GM21526 (cell line): ENCODE measurements around the gene B3GNT5.
"Not testable (repeated sequence)": the region's sequence is repeated elsewhere in the genome, so short reads cannot be mapped to it uniquely, and the experiment has no call there.

Experiments
- ATAC-seq: cut with Tn5 transposase; IDR thresholded peaks from one replicate; pipeline ENCODE4 v1.9.1; 2021; ENCODE audit warnings: moderate library complexity; ENCODE audit not compliant: unreplicated experiment, low FRiP score

B3GNT5 gene

DNA sequence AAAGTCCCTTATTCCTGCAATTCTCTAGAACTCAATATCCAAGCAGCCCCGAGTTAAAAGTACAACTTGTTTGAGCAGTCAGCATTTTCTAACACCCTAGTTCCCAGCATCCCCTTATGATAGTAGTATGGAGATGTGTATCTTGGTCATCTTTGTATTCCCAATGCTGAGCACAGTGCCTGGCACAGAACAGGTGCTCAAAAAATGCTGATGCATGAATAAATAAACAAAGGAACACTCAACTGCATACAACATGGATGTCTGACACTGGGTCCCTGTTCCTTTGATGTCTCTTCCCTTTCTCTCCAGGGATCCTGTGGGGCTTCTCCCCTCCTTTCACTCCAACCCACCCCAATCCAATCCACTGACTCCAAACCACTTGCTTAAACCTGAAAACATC lies 23.9 kb upstream of the B3GNT5 start:
- ATAC-seq, result no peak

DNA sequence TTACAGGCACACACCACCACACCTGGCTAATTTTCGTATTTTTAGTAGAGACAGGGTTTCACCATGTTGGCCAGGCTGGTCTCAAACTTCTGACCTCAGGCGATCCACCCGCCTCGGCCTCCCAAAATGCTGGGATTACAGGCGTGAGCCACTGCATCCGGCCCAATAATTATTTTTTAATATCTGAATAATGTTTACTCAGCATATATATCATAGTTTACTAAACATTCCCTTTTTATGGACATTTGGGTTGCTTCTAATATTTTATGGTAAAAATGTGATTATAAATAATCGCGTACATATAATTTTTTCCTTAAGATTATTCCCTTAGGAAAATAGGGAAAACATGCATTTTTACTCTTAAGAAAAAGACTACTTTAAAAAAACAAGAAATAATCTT lies 22.8 kb upstream of the B3GNT5 start:
- ATAC-seq, result not testable (repeated sequence)

DNA sequence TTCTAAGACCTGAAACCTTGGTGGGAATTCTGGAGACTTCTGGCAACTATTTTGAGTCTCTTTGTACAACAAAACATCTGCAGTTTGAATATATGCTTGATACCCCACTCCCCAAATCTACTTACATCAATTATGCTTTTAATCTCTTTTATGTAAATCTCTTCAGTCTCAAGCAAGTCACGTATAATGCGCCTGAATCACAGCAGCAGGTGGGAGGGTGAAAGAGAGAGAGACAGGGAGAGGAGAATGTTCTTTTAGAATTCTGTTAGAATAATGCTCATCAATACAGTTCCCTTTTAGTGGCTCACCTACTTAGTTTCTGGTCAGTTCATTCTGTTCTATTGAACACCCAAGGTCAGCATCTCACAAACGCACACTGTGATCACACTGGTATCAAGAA lies 22.2 kb upstream of the B3GNT5 start:
- no peak for ATAC-seq

DNA sequence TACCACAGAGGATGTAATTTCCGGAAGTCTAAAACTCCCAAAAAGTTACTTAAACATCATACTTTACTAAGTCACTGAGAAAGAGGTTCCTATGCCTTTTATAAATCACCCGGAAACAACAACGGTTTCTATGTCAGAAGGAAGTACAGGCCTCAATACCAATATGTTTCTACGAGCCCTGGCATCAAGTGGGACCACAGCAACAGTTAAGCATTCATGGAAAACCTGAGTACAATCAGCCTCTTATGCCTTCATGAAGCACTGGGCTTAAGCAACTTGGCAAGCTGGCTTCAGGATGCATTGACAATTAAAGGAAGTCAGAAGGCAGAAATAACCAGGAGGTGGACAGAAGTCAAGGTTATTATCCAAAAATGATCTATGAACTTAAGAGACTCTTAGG lies 19.1 kb upstream of the B3GNT5 start:
- no peak for ATAC-seq

DNA sequence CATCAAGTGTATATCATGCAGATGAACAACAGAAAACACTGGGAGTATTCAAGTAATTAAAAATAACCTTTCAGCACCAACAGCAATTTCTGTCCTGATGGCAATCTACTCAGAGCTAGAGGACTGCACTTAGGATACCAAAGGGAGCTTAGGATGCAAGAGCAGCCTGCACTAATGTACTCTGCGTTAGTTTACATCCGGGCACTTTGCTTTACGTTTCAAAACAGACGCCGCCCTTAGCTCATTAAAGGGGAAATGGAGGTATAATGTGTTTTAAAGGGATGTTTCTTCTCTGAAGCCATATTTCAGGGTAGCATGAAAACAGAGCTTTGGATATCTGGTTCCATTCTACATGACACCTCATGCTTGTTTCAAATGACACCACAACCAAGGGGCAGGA lies 14.0 kb upstream of the B3GNT5 start:
- ATAC-seq, result no peak

DNA sequence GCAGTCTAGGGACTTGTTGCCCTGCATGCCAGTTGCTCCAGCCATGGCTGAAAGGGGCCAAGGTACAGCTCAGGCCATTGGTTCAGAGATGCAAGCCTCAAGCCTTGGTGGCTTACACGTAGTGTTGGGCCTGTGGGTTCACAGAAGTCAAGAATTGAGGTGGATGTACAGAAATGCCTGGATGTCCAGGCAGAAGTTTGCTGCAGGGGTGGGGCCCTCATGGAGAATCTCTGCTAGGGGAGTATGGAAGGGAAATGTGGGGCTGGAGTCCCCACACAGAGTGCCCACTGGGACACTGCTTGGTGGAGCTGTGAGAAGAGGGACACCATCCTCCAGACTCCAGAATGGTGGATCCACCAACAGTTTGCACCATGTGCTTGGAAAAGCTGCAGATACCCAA lies 10.6 kb upstream of the B3GNT5 start:
- no peak for ATAC-seq

DNA sequence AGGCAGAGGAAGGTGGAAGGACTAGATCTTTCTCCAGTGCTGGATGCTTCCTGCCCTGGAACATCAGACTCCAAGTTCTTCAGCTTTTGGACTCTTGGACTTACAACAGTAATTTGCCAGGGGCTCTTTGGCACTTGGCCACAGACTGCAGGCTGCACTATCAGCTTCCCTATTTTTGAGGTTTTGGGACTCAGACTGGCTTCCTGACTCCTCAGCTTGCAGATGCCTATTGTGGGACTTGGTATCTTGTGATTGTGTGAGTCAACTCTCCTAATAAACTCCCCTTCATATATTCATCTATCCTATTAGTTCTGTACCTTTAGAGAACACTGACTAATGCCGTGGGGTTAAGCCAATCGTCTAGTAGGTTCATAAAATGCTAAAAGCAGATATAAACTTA lies 8.8 kb upstream of the B3GNT5 start:
- ATAC-seq, result no peak

DNA sequence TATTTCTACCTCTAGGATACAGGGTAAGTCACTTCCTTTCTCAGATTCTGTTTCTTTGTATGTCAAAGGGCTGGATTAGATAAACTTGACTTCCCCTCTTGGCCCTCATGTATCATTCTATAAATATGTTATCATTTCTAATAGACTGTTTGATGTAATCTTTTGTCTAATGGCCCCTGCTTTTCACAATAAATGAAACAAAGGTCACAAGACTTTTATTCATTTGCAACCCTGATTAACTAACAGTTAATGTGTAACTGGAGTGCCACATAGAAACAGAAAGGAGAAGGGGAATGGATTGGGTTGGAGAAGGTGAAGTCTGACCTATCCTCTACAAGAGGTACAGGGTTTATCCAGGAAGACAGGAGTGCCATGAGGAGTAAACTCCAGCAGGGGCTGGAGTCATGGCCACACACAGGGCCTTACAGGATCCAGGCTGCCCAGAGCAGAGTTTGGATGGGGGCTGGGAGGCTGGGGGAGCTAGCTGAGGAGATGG lies 8.0 kb upstream of the B3GNT5 start:
- no peak for ATAC-seq

DNA sequence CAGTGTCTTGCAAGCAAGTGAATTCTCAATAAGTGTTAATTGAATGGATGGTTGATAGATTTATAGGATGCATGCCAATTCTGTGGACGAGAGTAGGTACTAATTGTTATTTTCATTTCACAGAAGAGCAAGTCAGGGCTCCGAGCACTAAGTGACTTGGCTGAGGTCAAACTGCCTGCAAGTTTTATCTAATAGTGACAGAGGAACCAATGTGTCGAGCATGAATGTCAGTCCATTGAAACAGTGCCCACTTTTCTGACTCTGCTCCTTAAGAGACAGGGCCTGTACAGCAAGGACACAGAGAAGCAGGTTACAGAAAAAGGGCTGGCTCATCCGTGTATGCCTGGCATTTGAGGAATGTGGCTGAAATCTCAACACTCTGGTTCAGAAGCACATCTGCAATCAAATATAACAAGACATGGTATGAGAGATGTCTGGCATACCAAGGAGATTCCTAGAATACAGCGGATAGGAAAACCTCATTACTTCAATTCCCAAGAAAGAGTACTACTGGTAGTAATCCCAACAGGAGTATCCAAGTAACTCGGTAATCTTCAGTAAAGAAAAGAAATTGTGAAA lies 6.0 kb upstream of the B3GNT5 start:
- ATAC-seq, result no peak

DNA sequence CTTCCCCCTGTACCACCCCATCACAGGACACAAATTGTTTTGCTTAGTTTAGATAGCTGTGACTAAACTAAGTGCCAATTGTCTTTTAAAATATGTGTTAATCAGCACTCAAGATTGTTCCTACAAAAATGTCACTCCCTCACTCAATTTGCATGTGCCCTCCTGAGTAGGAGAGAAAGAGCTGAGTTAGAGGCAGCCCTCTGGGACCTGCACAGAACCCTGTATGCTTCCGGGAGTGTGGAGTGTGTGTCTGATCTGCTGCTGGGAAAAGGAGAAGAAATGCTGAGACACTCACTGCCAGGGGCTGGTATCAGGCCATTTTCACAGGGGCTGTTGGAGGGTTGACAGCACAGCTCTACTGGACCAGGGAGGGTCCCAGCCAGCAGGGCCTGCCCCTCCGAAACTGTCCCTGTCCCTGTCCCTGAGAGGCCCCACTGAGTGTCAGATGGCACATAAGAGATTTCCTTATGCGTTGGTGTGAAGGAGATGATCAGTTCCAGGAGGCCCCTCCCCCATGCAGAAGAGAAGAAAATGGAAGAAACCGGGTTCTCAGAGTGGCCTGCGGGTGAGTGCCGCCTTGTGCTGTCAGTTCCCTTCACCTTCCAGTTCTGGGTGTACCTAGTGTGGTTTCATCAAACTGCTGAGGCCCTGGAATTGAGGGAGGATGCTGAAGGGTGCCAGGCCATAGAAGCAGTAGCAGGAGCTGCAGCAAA lies 3.9 kb upstream of the B3GNT5 start:
- no peak for ATAC-seq

DNA sequence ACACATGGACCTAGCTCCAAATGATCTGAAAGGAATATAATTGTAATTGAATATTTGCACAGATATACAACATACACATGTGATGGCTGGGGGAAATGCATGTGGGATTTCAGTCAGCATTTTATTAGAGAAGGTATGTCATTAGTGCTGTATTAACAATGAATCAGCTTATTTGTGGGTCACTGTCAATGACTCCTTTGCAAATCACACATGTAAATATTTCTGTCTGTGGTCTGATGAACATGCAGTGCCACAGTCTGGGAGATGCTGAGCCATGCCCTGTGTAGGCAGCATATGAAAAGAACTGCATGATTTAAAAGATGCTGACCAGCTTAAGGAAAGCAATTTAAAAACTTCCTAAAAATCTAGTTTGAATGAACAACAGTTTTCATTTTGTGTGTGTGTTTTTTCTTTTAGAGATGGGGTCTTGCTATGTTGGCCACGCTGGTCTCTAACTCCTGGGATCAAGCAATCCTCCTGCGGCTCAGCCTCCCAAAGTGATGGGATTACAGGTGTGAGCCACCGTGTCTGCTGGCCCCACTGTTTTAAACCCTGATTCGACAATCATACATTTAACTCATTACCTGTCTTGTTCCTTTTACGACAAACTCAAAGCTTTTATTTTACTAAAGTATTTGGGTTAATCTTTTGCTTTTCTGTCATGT lies 803 bp upstream of the B3GNT5 start:
- ATAC-seq, result no peak

DNA sequence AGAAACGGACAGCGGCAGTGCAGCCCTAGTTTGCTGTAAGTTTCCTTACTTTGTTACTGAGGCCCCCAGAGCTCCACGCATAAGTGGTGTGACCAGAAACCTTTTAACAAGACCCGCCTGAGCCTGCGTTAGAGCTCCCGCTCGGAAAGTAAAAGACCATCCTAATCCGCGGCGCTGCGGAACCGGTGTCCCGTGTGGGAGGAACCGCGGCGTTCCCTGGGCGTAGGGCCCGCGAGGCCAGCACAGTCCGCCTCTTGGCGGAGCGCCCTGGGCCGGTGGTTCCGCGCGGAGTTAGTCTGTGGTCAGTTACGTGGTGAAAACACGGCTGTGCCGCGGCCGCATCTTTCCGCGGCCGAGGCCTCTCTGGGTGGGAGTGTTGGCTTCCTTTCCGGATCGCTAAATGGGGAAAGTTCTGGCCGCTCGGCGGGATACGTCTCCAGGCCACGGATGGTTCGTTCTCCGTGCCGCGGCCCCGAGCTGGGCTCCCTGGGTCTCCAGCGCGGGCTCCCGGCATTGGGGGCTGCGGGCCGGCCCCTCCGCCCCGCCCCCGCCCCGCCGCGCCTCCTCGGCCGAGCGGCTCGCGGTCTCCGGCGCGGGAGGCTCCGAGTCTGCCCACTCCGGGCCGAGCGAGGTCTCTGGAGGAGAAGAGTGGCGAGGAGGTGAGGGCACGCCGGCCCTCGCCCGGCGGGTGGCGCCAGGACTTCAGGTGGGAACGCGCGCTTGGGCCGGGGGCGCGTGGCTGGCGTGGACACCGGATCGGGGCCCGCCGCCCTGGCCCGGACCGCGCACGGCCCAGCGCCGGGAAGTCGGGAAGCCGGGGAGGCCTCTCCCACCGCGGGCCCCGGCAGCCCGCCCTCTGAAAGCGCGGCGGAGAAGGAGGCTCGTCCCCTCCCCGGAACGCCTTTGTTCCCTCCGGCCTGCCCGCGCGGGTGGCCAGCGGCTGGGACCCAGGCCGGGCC lies 754 bp downstream of the B3GNT5 start:
- ATAC-seq, result no peak

DNA sequence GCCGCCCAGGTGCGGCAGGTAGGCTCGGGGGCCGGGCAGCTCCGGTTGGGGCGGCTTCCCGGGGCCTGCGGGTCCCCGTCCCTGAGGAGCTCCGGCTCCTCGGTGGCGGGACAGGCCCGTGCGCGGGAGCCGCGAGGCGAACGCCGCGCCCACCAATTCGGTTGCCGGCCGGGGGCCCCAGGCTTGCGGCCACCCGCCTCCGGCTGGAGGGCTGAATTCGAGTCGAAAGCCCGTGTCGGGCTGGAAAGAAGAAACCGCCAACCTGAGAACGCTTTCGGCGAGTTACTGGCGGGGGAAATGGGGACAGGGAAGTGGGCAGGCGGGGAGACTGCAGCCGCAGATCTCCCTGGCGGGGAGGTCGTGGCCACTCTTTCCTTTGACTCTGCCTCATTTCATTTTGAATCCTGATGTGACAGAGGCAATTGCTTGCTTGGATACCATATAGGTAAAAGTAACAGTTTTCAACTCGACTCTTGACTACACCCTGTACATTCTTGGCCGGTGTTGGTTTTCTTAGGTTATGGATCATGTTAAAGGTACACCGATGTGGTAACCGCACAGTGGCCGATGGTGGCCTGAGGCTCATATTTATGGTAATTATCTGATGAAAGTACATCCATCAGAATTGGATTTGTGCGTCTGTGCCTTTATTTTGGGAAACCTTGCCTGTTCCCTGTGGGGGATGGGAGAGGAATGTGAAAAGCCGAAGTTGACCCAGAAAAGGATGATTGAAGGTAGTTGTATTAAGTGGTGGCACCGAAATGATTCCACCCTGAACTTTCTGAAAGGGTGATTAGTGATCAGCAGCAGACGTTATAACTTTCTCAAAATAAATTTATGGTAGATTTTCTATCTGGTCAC lies 1.7 kb downstream of the B3GNT5 start:
- no peak for ATAC-seq

DNA sequence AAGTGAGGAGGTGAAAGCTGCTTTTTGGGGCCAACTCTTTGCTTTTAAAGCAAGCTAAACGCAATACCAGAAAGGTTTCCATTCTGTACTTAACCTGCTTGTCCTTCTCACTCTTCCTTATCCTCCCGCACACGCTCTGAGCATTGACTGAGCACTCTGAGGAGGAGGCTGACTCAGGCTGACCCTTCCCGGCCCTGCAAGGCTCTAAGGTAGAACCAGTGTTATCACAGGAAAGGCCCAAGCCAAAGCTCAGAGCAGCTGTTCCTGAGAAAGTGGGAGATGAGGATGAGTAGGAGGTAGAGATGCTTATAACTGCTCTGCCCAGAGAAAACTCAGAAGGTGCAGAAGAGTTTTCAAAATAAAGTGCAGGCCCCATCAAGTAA lies 2.3 kb downstream of the B3GNT5 start:
- no peak for ATAC-seq

DNA sequence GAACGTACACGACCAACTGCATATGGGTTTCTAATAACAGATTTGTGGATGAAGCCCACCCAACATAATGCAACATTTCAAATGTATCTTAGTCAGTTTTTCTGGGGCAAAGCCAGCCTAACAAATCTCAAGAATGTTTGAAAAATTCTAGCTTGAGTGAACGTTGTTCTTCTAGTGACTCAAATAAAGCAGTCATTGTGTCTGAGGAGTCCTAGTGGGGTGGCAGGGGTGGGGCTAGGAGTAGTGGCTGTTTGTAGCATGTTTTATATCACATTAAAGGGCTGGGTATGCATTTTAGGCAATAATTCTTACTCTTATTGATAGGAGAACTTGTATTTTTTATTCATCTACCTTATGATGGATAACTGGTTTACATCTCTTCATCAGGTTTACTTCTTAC lies 6.0 kb downstream of the B3GNT5 start:
- ATAC-seq, result no peak

DNA sequence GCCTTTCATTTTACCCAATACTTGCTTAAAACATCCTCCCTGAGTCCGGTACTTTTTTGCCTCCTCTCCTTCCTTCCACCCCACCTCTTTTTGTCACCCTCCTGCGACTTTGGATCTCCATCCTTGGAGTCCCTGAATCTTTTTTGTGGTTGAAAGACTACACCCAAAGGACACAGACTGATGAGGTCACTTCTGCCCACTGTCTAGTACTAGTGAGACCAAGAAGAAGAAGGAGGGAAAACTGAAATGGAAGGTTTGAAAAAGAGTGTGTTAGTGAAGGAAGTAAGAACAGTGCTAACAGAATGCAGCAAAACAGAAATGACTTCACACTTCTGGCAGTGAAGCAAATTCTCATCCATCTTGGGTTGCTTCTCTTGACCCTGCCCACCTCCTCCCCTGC lies 6.6 kb downstream of the B3GNT5 start:
- ATAC-seq, result no peak

DNA sequence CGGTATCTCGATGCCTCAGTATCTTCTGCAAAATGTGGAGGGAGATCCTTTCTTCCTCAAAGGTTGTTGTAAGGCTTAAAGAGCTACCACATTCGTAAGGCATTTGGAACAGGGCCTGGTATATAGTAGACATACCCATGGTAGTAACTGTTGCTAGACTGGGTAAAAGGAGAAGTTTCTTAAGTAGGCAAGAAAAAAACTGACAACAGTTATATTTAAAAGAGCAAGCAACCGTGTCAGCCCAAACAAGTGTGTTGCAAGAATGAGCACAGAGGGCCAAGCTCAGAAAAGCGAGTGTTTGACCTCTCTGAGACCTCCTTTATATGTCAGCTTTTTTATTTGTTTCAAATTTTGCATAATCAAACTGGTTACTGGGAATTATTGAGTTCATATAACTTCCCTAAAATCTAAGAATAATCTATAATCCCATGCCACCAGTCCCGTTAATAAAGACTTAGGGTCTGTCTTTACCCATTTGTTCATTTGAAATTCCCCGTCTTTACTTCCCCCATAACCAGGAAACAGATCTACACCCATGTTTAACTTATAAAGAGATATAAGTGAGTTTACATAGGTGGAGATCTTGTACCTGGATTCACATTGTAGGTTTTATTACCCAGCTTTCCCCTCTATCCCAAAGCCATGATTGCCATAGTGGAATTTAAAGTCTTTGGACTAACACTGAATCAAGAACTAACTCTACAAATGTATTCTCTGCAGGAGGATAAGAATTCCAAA lies 7.3 kb downstream of the B3GNT5 start:
- ATAC-seq, result no peak

DNA sequence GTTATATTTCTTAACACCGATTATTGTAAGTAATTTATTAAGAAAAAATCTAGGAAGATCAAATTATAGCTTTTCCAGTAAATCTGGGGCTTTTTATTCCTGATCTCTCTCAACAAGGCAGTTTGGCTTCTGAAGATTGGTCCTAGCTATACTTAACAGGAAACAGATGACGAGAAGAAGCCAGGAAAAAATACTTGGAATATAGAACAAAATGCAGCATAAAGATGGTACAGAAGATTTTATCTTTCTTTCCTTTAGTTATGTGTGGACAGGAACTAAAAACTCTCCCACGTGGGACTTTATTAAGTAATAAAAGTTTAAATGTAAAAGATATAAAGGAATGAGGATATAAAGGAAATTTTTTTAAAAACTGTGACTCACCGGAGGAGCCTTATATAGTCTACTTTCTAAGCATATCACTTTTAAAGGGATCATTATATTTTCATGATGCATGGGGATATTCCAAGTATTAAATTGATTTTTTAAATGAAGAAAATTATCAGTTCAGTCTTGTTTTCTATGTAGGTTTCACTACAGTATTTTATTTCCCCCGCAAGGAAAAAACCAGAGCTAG lies 8.2 kb downstream of the B3GNT5 start:
- no peak for ATAC-seq

DNA sequence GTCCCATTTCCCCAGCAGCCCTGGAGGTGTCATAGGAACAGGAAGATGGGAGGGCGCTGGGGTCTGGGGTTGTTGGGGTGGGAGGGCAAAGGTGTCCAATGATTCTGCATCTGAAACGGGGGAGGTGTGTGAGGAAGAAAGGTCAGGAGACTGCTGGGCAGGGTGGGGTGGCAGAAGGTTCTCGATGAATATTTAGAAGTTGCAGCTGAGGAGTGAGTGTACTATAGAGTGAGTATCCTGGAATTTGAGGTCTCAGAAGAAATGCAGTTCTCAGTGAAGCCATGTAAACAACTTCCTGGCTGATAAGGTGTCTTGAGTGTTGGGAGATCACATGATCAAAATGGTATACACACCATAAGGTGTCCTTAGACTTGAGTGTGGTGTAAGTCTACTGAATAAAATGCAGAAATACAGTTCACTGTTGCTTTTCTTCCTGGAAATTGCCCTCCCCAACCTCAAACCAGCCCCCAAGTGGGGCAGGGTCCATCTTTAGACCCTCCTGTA lies 9.9 kb downstream of the B3GNT5 start:
- no peak for ATAC-seq
